ENCODE measurements around the gene CRKL.
"Not testable (repeated sequence)": the region's sequence is repeated elsewhere in the genome, so short reads cannot be mapped to it uniquely, and the experiment has no call there.

CRKL gene

DNA sequence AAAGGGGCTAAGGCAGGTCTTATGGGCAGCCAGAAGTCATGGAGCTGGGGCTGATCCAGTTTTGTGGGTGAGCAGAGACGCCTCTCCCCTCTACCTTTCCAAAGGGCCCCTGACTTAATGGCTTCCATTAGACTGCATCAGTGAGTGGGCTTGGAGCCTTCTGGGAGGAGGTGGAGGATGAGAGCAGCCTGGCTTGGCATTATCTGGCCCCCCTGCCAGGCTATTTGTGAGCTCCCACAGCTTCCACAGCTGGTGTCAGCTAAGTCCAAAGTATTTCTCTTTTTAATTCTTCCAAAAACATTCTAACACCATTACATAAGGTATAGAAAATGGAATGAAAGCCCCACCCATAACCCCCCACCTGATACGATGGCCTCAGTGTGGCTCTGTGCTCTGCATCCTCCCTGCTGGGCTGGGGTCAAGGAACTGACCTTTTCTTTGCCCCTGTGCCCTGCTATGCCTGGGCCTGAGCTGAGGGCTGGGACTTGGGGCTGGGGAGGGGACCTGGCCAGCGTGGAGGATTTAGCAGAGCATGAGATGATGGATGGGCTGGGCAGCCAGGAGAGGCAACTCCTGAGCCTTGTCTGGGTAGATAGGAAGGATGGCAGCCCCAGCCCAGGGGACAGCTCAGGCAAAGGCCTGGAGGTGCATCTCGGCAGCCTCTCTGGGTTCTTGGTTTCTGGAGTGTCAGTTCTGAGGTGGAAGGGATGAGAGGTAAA lies 53.9 kb downstream of the CRKL start:
- no peak overlapping the region for H3K4me3 ChIP-seq (ENCODE audit: control insufficient read depth, low read depth, low read length)
- TF ChIP-seq, protein P1, sequence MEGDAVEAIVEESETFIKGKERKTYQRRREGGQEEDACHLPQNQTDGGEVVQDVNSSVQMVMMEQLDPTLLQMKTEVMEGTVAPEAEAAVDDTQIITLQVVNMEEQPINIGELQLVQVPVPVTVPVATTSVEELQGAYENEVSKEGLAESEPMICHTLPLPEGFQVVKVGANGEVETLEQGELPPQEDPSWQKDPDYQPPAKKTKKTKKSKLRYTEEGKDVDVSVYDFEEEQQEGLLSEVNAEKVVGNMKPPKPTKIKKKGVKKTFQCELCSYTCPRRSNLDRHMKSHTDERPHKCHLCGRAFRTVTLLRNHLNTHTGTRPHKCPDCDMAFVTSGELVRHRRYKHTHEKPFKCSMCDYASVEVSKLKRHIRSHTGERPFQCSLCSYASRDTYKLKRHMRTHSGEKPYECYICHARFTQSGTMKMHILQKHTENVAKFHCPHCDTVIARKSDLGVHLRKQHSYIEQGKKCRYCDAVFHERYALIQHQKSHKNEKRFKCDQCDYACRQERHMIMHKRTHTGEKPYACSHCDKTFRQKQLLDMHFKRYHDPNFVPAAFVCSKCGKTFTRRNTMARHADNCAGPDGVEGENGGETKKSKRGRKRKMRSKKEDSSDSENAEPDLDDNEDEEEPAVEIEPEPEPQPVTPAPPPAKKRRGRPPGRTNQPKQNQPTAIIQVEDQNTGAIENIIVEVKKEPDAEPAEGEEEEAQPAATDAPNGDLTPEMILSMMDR (IDR thresholded peaks at IDR 0.05; ENCODE audit: control insufficient read depth, insufficient read depth, low read depth, low read length, missing control alignments): no peak
- no peak for DNase-seq (ENCODE audit: low read depth)

DNA sequence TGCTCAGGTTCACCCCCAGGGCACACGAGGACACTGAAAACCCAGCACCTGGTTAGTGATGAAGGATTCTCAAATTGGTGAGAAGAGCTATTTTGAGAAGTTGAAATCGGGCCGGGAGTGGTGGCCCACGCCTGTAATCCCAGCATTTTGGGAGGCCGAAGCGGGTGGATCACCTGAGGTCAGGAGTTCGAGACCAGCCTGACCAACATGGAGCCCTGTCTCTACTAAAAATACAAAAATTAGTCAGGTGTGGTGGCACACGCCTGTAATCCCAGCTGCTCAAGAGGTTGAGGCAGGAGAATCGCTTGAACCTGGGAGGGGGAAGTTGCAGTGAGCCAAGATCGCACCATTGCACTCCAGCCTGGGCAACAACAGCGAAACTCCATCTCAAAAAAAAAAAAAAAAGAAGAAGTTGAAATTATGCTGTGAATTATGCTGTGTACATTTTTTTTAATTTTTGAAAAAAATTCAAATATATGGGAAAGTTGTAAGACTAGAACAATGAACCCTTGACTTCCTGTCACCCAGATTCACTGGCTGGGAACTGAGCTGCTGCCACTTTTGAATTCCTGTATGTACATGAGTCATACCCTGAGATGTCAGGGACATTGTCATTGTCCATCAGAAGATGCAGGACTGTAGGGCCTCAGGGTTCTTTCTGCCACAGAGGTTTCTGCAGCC lies 54.9 kb downstream of the CRKL start:
- H3K4me3 ChIP-seq (ENCODE audit: control insufficient read depth, low read depth, low read length); DNase-seq (ENCODE audit: low read depth): not testable (repeated sequence)

DNA sequence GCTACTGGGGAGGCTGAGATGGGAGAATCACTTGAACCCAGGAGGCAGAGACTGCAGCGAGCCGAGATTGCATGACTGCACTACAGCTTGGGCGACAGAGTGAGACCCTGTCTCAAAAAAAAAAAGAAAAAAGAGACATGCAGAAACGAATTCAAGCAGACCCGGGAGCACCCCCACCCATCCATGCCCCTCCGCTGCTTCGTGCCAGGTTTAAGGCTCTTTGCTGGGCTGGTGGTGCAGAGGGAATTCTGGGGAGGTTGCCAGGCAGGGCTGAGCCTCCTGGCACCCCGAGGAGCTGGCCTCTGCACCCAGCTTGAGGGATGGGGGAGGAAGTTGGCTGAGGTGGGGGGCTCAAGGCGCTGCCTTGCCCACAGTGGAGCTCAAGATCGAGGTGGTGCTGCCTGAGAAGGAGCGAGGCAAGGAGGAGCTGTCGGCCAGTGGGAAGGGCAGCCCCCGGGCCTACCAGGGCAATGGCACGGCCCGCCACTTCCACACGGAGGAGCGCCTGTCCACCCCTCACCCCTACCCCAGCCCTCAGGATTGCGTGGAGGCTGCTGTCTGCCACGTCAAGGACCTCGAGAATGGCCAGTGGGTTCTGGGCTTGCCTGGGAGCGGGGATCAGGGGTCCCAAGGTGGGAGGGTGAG lies 55.8 kb downstream of the CRKL start:
- TF ChIP-seq, protein P1 (IDR thresholded peaks at IDR 0.05; ENCODE audit: control insufficient read depth, insufficient read depth, low read depth, low read length, missing control alignments): no peak
- H3K4me3 ChIP-seq (ENCODE audit: control insufficient read depth, low read depth, low read length): no peak overlapping the region
- DNase-seq (ENCODE audit: low read depth): no peak

DNA sequence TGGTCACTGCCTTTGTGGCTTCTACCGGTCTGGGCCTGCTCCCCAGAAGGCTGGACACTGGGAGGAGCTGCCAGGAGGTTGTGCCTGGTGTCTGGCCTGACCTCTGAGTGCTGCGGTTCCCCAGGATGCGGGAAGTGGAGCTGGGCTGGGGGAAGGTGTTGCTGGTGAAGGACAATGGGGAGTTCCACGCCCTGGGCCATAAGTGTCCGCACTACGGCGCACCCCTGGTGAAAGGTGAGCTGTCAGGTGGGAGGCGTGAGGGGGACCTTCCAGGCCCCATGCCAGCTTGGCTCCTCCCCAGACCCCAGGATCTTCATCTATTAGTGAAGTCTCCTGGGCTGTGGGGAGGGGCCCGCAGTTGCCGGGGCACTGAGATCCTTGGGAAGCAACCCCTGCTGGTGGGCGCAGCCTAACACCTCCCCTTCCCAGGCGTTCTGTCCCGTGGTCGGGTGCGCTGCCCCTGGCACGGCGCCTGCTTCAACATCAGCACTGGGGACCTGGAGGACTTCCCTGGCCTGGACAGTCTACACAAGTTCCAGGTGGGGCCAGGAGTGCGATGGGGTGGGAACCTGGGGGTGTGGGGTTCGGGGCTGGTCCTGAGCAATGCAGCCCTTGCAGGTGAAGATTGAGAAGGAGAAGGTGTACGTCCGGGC lies 56.6 kb downstream of the CRKL start:
- no peak for DNase-seq (ENCODE audit: low read depth)
- TF ChIP-seq, protein P1 (IDR thresholded peaks at IDR 0.05; ENCODE audit: control insufficient read depth, insufficient read depth, low read depth, low read length, missing control alignments): no peak
- H3K4me3 ChIP-seq (ENCODE audit: control insufficient read depth, low read depth, low read length): no peak overlapping the region

DNA sequence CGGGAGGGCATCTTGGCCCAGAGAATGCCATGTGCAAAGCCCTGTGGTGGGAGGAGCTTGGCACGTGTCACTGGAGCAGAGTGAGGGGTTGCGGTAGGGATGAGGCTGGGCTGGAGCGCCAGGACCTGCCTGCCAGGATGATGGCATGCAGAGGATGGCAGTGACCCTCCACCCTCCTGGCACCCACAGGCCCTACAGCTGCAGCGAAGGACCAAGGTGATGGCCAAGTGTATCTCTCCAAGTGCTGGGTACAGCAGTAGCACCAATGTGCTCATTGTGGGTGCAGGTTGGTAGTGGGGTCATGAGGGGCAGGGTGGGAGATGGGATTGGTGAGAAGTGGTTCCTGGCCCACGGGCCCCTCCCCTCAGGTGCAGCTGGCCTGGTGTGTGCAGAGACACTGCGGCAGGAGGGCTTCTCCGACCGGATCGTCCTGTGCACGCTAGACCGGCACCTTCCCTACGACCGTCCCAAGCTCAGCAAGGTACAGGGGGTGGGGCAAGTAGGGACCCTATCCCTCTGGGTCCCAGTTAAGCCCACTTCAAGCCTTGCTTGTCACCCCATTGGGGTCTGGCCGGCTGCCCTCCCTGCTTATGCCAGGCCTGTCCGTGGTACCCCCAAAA lies 57.2 kb downstream of the CRKL start:
- TF ChIP-seq, protein P1 (IDR thresholded peaks at IDR 0.05; ENCODE audit: control insufficient read depth, insufficient read depth, low read depth, low read length, missing control alignments): no peak
- H3K4me3 ChIP-seq (ENCODE audit: control insufficient read depth, low read depth, low read length): no peak overlapping the region

DNA sequence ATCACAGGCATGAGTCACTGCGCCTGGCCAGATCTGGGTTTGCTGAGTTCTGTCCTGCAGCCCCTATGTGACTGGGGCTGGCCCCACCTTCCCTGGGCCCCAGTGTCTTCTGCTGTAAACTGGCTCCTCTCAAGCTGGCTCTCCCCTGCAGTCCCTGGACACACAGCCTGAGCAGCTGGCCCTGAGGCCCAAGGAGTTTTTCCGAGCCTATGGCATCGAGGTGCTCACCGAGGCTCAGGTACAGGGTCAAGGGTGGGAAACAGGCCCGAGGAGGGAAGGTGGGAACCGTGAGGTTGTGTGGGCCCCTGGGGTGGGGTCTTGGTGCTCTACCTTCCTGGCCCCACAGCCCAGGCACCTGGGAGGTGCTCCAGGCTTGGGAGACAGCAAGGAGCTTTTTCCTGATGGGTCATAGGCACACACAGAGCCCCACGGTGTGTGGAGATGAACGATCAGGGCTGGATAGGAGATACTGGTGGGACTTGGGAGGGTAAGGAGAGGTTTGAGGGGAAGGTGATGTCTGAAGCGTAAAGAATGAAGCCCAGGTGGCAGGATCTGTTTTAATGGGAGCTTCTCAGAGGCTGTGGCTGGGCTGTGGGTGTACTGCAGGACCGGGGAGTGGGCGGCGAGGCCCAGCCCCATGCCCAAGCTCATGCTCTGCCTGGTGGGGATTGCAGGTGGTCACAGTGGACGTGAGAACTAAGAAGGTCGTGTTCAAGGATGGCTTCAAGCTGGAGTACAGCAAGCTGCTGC lies 58.5 kb downstream of the CRKL start:
- H3K4me3 ChIP-seq (ENCODE audit: control insufficient read depth, low read depth, low read length): no peak overlapping the region
- no peak for DNase-seq (ENCODE audit: low read depth)
- TF ChIP-seq, protein P1 (IDR thresholded peaks at IDR 0.05; ENCODE audit: control insufficient read depth, insufficient read depth, low read depth, low read length, missing control alignments): no peak

More for the DNA sequence above, 57.2 kb downstream of the CRKL start:
- DNase-seq (ENCODE audit: low read depth): no peak
